MM.1S (cell line): ENCODE measurements around the gene RAB44.

Experiments used
- DNase-seq: peaks from one replicate; pipeline ENCODE4 v3.0.0-alpha.2; 2015
- H2AFZ ChIP-seq: fragments of 300-600 bp; sonication (generic); 2 replicates; pipeline ENCODE4 v1.6.0; 2016; ENCODE audit warnings: antibody characterized with exemption, low read length
- H3F3A ChIP-seq: fragments of 300-600 bp; sonication (generic); 2 replicates; pipeline ENCODE4 v1.6.1; 2016; ENCODE audit warnings: mild to moderate bottlenecking, antibody characterized with exemption, low read length, moderate library complexity, mixed read lengths; ENCODE audit not compliant: insufficient read depth
- H3K27ac ChIP-seq: fragments of 300-600 bp; sonication (generic); 2 replicates; pipeline ENCODE4 v1.5.1; 2016; ENCODE audit warnings: mild to moderate bottlenecking, low read length
- H3K27me3 ChIP-seq: fragments of 300-600 bp; sonication (generic); replicated peaks from 2 replicates; pipeline ENCODE4 v1.6.0; 2016; ENCODE audit warnings: low read length; ENCODE audit not compliant: insufficient read depth
- H3K36me3 ChIP-seq: fragments of 300-600 bp; sonication (generic); replicated peaks from 2 replicates; pipeline ENCODE4 v1.6.1; 2016; ENCODE audit warnings: mild to moderate bottlenecking, low read length, mixed read lengths; ENCODE audit not compliant: insufficient read depth
- H3K4me1 ChIP-seq: fragments of 300-600 bp; sonication (generic); 2 replicates; pipeline ENCODE4 v1.6.1; 2016; ENCODE audit warnings: low read length, mixed read lengths
- H3K4me2 ChIP-seq: fragments of 300-600 bp; sonication (generic); 2 replicates; pipeline ENCODE4 v1.6.0; 2016; ENCODE audit warnings: low read depth, low read length
- H3K4me3 ChIP-seq: fragments of 300-600 bp; sonication (generic); 2 replicates; pipeline ENCODE4 v1.5.1; 2016; ENCODE audit warnings: low read length, mixed read lengths
- H3K79me2 ChIP-seq: fragments of 300-600 bp; sonication (generic); 2 replicates; pipeline ENCODE4 v1.6.1; 2016; ENCODE audit warnings: mixed run types, low read length, mixed read lengths
- H3K9ac ChIP-seq: fragments of 300-600 bp; sonication (generic); 2 replicates; pipeline ENCODE4 v1.6.1; 2016; ENCODE audit warnings: low read length, mixed read lengths
- H3K9me2 ChIP-seq: fragments of 300-600 bp; sonication (generic); replicated peaks from 2 replicates; pipeline ENCODE4 v1.6.1; 2016; ENCODE audit warnings: mild to moderate bottlenecking, low read length, mixed read lengths; ENCODE audit not compliant: insufficient read depth
- H3K9me3 ChIP-seq: fragments of 300-600 bp; sonication (generic); replicated peaks from 2 replicates; pipeline ENCODE4 v1.6.1; 2016; ENCODE audit warnings: mild to moderate bottlenecking, low read length, mixed read lengths; ENCODE audit not compliant: insufficient read depth
- H4K20me1 ChIP-seq: fragments of 300-600 bp; sonication (generic); 2 replicates; pipeline ENCODE4 v1.6.1; 2016; ENCODE audit warnings: mild to moderate bottlenecking, low read length, moderate library complexity, mixed read lengths; ENCODE audit not compliant: insufficient read depth
- EZH2 ChIP-seq: fragments of 300-600 bp; sonication (generic); optimal IDR thresholded peaks from 2 replicates; pipeline ENCODE3; 2017; ENCODE audit warnings: low read depth, mild to moderate bottlenecking, antibody characterized with exemption, low read length, mixed read lengths
- EZH2phosphoT487 ChIP-seq: fragments of 300-600 bp; sonication (generic); IDR thresholded peaks from 2 replicates; pipeline ENCODE4 v1.6.1; 2018; ENCODE audit warnings: antibody characterized with exemption, low read length
- TF ChIP-seq, protein P1 (sequence below): fragments of 300-600 bp; sonication (generic); IDR thresholded peaks from 2 replicates; pipeline ENCODE4 v1.5.1; 2016; ENCODE audit warnings: antibody characterized with exemption, low read length, mixed read lengths

Gene RAB44

DNA sequence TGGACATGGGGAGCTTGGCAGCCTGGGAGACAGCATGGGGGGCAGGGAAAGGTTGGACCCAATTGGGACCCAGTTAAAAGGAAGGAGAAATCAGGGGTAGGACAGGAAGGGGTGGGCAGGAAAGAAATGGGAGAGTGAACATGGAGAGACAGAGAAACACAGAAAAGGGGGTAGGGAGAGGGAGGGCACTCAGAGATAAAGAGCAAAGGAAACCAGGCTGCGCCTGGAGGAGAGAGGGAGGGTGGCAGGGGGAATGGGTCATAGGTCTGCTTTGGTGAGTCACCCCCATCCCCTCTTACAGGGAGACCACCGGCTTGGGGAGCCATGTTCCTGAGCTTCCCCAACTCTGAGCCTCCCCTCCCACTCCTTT, 46.7 kb downstream of the RAB44 start:
- H3K4me1 ChIP-seq, result no peaks in the 10 kb centered on the region
- no peak overlapping the region for H3K27ac ChIP-seq

DNA sequence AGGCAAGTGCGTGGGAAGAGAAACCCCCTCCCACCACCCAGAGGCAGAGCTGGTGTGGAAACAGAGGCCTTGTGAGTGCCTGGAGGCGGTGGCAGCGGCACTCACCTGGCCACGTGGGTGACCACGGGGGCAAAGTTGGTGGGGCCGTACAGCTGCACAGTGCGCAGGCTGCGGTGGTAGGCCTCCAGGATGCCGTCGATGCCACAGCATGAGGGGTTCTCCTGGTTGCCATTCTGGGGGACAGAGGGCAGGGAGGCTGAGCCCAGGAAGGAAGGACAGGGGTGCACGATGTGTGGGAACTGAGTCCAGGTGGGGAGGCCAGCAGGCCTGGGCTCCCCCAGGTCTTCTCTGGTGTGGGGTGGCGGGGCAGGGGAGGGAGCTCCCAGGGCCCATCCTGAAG, 47.7 kb downstream of the RAB44 start:
- no peak overlapping the region for H3K27ac ChIP-seq
- H3K36me3 ChIP-seq, result no peaks in the 10 kb centered on the region
- H4K20me1 ChIP-seq, result no peaks in the 10 kb centered on the region
- no peaks in the 10 kb centered on the region for H3K9me3 ChIP-seq
- H3K27me3 ChIP-seq, result no peaks in the 10 kb centered on the region
- H3F3A ChIP-seq, result no peaks in the 10 kb centered on the region
- H3K79me2 ChIP-seq, result no peaks in the 10 kb centered on the region
- no peak overlapping the region for H3K4me2 ChIP-seq
- no peaks in the 10 kb centered on the region for H3K9me2 ChIP-seq
- DNase-seq, result no peak
- no peaks in the 10 kb centered on the region for H3K4me1 ChIP-seq
- H3K9ac ChIP-seq, result no peak overlapping the region
- H3K4me3 ChIP-seq, result no peak overlapping the region
- TF ChIP-seq, protein P1, sequence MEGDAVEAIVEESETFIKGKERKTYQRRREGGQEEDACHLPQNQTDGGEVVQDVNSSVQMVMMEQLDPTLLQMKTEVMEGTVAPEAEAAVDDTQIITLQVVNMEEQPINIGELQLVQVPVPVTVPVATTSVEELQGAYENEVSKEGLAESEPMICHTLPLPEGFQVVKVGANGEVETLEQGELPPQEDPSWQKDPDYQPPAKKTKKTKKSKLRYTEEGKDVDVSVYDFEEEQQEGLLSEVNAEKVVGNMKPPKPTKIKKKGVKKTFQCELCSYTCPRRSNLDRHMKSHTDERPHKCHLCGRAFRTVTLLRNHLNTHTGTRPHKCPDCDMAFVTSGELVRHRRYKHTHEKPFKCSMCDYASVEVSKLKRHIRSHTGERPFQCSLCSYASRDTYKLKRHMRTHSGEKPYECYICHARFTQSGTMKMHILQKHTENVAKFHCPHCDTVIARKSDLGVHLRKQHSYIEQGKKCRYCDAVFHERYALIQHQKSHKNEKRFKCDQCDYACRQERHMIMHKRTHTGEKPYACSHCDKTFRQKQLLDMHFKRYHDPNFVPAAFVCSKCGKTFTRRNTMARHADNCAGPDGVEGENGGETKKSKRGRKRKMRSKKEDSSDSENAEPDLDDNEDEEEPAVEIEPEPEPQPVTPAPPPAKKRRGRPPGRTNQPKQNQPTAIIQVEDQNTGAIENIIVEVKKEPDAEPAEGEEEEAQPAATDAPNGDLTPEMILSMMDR, result no peak
- TF ChIP-seq EZH2 (no peak), EZH2phosphoT487 (no peak)
- no peak overlapping the region for H2AFZ ChIP-seq

More for the DNA sequence above, 46.7 kb downstream of the RAB44 start:
- no peaks in the 10 kb centered on the region for H3K79me2 ChIP-seq
- TF ChIP-seq, protein P1, result no peak
- no peak for TF ChIP-seq EZH2phosphoT487
- TF ChIP-seq EZH2, result no peak
- no peak overlapping the region for H2AFZ ChIP-seq
- H3K9me3 ChIP-seq, result no peaks in the 10 kb centered on the region
- H3K9ac ChIP-seq, result no peak overlapping the region
- H3K9me2 ChIP-seq, result no peaks in the 10 kb centered on the region
- no peaks in the 10 kb centered on the region for H4K20me1 ChIP-seq
- no peak for DNase-seq
- no peak overlapping the region for H3K4me3 ChIP-seq
- no peak overlapping the region for H3K4me2 ChIP-seq
- H3F3A ChIP-seq, result no peaks in the 10 kb centered on the region
- H3K36me3 ChIP-seq, result no peaks in the 10 kb centered on the region
- H3K27me3 ChIP-seq, result no peaks in the 10 kb centered on the region

DNA sequence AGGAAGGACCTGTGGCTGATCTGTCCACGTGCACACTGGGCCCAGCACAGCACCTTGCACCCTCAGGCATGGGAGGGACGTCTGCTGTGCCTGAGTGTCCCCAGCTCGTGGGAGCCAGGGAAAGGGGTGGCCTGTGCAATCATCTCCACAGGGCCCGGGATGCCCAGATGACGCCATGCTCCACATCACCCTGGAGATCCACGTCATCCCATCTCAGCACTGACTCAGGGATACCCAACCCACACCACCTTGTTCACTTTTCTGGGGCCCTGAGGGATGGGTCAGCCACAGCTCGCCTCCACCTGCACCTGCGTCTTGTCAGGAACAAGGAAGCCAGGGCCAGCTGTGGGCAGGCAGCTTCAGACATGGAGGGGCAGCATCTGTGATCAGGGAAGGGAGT, 48.2 kb downstream of the RAB44 start:
- Histone ChIP-seq H3K4me2 (no peak overlapping the region), H2AFZ (no peak overlapping the region), H3K9me3 (no peaks in the 10 kb centered on the region), H3K27me3 (no peaks in the 10 kb centered on the region), H3F3A (no peaks in the 10 kb centered on the region), H3K4me1 (no peaks in the 10 kb centered on the region), H3K4me3 (no peak overlapping the region), H3K27ac (no peak overlapping the region), H3K36me3 (no peaks in the 10 kb centered on the region), H3K9ac (no peak overlapping the region), H3K9me2 (no peaks in the 10 kb centered on the region), H3K79me2 (no peaks in the 10 kb centered on the region), H4K20me1 (no peaks in the 10 kb centered on the region)
- TF ChIP-seq EZH2 (no peak), EZH2phosphoT487 (no peak)
- TF ChIP-seq, protein P1, result no peak
- DNase-seq, result no peak
